ENCODE results near the gene UBXN2A. TPM values are rescaled to one million over a fixed set of nuclear protein-coding genes. Genes with fewer than 3 reads are reported as not detected.
"Not testable (repeated sequence)": the region's sequence is repeated elsewhere in the genome, so short reads cannot be mapped to it uniquely, and the experiment has no call there.

The UBXN2A gene
- total RNA-seq, 1 donor = 10.9 TPM

DNA sequence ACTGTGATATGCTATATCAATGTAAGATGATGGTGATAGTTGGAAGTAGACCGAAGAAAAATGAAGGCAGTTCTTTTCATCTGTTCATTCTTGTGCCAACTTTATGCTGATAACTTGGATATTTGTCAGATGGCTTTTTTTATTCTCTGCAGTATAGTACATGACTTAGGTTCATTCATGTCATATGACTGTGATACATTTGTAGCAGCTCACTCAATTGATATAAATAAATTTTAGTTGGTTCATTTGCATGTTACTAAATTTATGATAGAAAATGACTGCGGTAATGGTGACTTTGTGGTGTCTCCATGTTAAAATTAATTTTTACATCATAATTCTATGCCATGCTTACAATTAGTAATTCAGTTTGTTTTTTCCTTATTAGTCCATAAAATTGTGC, 7.1 kb downstream of the UBXN2A start:
- Histone ChIP-seq H3K27ac (ENCODE audit: low read depth, low read length) (no peak overlapping the region), H3K4me3 (ENCODE audit: insufficient read depth, low read length) (no peak overlapping the region), H3K4me1 (ENCODE audit: insufficient read depth, low read length) (peaks cover 12% of the 10 kb centered on the region), H4K20me1 (ENCODE audit: insufficient read depth, low read length) (peaks cover 5% of the 10 kb centered on the region), H3K27me3 (ENCODE audit: insufficient read depth, low read length) (no peaks in the 10 kb centered on the region), H3K79me2 (ENCODE audit: insufficient read depth, low read length) (peaks cover 53% of the 10 kb centered on the region), H3K4me2 (ENCODE audit: insufficient read depth, low read length) (no peak overlapping the region), H2AFZ (ENCODE audit: low read length) (no peak overlapping the region), H3K36me3 (ENCODE audit: insufficient read depth, low read length) (no peaks in the 10 kb centered on the region), H3K9me3 (ENCODE audit: low read depth, low read length) (no peaks in the 10 kb centered on the region)
- DNase-seq (ENCODE audit: insufficient read length, low spot score, missing footprints) = no peak
- TF ChIP-seq, protein P1, sequence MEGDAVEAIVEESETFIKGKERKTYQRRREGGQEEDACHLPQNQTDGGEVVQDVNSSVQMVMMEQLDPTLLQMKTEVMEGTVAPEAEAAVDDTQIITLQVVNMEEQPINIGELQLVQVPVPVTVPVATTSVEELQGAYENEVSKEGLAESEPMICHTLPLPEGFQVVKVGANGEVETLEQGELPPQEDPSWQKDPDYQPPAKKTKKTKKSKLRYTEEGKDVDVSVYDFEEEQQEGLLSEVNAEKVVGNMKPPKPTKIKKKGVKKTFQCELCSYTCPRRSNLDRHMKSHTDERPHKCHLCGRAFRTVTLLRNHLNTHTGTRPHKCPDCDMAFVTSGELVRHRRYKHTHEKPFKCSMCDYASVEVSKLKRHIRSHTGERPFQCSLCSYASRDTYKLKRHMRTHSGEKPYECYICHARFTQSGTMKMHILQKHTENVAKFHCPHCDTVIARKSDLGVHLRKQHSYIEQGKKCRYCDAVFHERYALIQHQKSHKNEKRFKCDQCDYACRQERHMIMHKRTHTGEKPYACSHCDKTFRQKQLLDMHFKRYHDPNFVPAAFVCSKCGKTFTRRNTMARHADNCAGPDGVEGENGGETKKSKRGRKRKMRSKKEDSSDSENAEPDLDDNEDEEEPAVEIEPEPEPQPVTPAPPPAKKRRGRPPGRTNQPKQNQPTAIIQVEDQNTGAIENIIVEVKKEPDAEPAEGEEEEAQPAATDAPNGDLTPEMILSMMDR (IDR thresholded peaks at IDR 0.05; ENCODE audit: extremely low read depth, low read depth, low read length) = no peak

DNA sequence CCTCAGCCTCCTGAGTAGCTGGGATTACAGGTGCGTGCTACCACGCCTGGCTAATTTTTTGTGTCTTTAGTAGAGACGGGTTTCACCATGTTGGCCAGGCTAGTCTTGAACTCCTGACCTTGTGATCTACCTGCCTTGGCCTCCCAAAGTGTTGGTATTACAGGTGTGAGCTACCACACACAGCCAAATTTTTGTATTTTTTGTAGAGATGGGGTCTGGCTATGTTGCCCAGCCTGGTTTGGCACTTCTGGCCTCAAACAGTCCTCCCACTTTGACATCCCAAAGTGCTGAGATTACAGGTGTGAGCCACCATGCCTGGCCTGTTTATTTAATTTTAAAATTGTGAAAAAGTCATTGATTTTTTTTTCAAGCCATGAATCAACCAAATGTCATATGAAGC, 12.3 kb downstream of the UBXN2A start:
- not testable (repeated sequence) for H3K4me3 ChIP-seq (ENCODE audit: insufficient read depth, low read length); DNase-seq (ENCODE audit: insufficient read length, low spot score, missing footprints); H4K20me1 ChIP-seq (ENCODE audit: insufficient read depth, low read length); H3K4me2 ChIP-seq (ENCODE audit: insufficient read depth, low read length); H3K27me3 ChIP-seq (ENCODE audit: insufficient read depth, low read length); H2AFZ ChIP-seq (ENCODE audit: low read length); H3K27ac ChIP-seq (ENCODE audit: low read depth, low read length); H3K4me1 ChIP-seq (ENCODE audit: insufficient read depth, low read length); H3K9me3 ChIP-seq (ENCODE audit: low read depth, low read length); H3K36me3 ChIP-seq (ENCODE audit: insufficient read depth, low read length)
- peaks cover 48% of the 10 kb centered on the region for H3K79me2 ChIP-seq (ENCODE audit: insufficient read depth, low read length)

DNA sequence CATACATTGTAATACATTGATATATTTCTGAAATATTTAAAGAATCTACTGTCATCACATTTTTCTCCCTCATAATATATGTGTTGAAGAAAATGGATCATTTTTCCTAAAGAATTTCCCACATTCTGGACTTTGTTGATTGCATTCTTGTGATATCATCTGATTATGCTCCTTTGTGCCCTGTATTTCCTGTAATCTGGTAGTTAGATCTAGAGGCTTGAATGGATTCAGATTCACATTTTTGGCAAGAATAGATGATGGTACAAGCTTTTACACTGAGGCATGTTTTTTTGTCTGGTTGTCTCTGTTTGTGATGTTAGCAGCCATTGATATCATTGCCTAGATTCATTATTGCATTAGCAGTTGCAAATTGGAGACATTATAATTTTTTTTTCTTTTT, 13.4 kb downstream of the UBXN2A start:
- Histone ChIP-seq H3K36me3 (ENCODE audit: insufficient read depth, low read length) (no peaks in the 10 kb centered on the region), H3K4me2 (ENCODE audit: insufficient read depth, low read length) (no peak overlapping the region), H3K79me2 (ENCODE audit: insufficient read depth, low read length) (peaks cover 44% of the 10 kb centered on the region), H2AFZ (ENCODE audit: low read length) (no peak overlapping the region), H3K9me3 (ENCODE audit: low read depth, low read length) (no peaks in the 10 kb centered on the region), H3K27ac (ENCODE audit: low read depth, low read length) (no peak overlapping the region), H3K4me3 (ENCODE audit: insufficient read depth, low read length) (no peak overlapping the region), H3K4me1 (ENCODE audit: insufficient read depth, low read length) (no peaks in the 10 kb centered on the region), H3K27me3 (ENCODE audit: insufficient read depth, low read length) (no peaks in the 10 kb centered on the region), H4K20me1 (ENCODE audit: insufficient read depth, low read length) (no peaks in the 10 kb centered on the region)
- DNase-seq (ENCODE audit: insufficient read length, low spot score, missing footprints) = no peak
- TF ChIP-seq, protein P1 (IDR thresholded peaks at IDR 0.05; ENCODE audit: extremely low read depth, low read depth, low read length) = no peak

DNA sequence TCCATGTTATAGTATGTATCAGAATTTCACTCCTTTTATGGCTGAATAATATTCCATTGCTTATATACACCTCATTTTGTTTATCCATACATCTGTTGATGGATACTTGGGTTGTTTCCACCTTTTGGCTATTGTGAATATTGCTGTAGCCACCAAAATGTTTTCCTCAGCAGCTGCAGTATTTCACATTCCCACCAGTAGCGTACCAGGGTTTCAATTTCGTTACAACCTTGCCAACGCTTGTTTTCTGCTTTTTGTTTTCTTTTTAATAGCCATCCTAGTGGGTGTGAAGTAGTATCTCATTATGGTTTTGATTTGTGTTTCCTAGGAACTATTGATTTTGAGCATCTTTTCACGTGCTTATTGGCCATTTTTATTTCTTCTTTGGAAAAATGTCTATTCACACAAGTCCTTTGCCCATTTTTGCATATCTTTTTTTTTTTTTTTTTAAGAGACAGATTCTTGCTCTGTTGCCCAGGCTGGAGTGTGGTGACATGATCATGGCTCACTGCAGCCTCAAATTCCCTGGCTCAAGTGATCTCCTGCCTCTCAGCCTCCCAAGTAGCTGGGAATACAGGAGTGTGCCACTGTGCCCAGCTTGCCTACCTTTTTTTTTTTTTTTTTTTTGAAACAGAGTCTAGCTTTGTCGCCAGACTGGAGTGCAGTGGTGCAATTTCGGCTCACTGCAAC, 14.2 kb downstream of the UBXN2A start:
- Histone ChIP-seq H2AFZ (ENCODE audit: low read length) (no peak overlapping the region), H3K79me2 (ENCODE audit: insufficient read depth, low read length) (peaks cover 44% of the 10 kb centered on the region), H3K4me1 (ENCODE audit: insufficient read depth, low read length) (no peaks in the 10 kb centered on the region), H3K36me3 (ENCODE audit: insufficient read depth, low read length) (no peaks in the 10 kb centered on the region), H3K9me3 (ENCODE audit: low read depth, low read length) (no peaks in the 10 kb centered on the region), H3K27ac (ENCODE audit: low read depth, low read length) (no peak overlapping the region), H3K4me2 (ENCODE audit: insufficient read depth, low read length) (no peak overlapping the region), H3K27me3 (ENCODE audit: insufficient read depth, low read length) (no peaks in the 10 kb centered on the region), H4K20me1 (ENCODE audit: insufficient read depth, low read length) (no peaks in the 10 kb centered on the region), H3K4me3 (ENCODE audit: insufficient read depth, low read length) (no peak overlapping the region)
- TF ChIP-seq, protein P1 (IDR thresholded peaks at IDR 0.05; ENCODE audit: extremely low read depth, low read depth, low read length) = no peak
- no peak for DNase-seq (ENCODE audit: insufficient read length, low spot score, missing footprints)
